ENCODE results near the gene TATDN3.

DNA sequence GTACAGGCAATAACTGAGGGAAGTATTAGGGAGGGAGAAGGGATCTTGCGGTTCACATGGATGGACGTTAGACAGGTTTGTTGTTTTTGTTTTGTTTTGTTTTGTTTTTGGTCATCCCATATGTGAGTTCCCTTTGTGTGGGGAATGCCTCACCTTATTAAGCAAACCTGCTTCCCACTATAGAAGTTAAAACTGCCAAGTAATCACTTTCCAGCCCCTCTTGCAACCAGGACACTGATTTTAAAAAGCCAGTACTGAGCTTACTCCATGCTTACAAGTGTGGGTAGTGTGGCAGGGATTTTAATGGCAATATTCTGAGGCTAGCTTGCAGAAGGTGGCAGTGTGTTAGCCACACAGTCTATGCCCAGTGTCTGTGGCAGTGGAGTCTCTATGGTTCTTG lies 29.3 kb downstream of the TATDN3 start:
- TF ChIP-seq EZH2 (IDR thresholded peaks at IDR 0.05; ENCODE audit: low read length) = no peak
- TF ChIP-seq, protein P1, sequence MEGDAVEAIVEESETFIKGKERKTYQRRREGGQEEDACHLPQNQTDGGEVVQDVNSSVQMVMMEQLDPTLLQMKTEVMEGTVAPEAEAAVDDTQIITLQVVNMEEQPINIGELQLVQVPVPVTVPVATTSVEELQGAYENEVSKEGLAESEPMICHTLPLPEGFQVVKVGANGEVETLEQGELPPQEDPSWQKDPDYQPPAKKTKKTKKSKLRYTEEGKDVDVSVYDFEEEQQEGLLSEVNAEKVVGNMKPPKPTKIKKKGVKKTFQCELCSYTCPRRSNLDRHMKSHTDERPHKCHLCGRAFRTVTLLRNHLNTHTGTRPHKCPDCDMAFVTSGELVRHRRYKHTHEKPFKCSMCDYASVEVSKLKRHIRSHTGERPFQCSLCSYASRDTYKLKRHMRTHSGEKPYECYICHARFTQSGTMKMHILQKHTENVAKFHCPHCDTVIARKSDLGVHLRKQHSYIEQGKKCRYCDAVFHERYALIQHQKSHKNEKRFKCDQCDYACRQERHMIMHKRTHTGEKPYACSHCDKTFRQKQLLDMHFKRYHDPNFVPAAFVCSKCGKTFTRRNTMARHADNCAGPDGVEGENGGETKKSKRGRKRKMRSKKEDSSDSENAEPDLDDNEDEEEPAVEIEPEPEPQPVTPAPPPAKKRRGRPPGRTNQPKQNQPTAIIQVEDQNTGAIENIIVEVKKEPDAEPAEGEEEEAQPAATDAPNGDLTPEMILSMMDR (optimal IDR thresholded peaks at IDR 0.05 in 1 of 3, IDR thresholded peaks at IDR 0.05 in 1 of 3, conservative IDR thresholded peaks at IDR 0.05 in 1 of 3; ENCODE audit: extremely low read depth in 1 of 3, insufficient read depth in 2 of 3, low read length in 3 of 3) = no peak
